NCI-H1436 (cell line): ENCODE results near the gene TCTN1.
A peak's percentile ranks its signal among the peaks of the same experiment; 100 is the strongest.

Source experiments
- DNase-seq: peaks from one replicate; lab custom pipeline; 2025; lab: John Stamatoyannopoulos, UW

TCTN1 gene

DNA sequence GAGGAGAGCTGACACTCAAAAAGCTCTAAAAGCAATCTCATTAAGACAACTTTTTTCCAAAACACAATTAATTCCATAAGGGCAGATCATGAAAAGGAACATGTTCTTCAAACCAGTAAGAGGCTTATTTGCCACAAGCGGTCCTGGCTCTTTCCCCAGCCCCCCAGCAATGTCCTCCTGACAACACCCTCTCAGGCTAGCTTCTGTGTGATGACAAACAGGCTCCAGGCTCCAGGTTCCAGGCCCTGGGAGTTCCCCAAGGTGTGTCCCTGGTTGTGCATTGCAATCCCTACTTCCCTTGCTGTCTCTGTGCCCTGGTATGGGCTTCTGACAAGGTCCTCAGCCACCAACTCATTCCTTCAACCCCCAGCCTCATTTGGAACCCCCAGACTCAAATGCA lies 66.1 kb downstream of the TCTN1 start:
- DNase-seq = no peak

DNA sequence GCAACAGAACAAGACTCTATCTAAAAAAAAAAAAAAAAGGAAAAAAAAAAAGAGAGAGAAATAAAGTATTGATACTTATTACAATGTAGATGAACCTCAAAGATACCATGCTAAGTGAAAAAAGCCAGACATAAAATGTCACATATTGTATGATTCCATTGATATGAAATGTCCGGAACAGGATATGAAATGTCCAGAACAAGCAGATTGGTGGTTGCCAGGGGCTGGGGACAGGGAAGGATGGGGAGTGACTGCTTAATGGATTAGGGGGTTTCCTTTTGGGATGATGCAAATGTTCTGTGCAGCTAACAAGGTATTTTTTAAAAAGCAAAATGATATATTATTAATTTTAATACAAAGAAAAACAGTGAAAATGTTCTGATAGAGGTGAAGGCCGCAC lies 70.0 kb downstream of the TCTN1 start:
- no peak for DNase-seq

DNA sequence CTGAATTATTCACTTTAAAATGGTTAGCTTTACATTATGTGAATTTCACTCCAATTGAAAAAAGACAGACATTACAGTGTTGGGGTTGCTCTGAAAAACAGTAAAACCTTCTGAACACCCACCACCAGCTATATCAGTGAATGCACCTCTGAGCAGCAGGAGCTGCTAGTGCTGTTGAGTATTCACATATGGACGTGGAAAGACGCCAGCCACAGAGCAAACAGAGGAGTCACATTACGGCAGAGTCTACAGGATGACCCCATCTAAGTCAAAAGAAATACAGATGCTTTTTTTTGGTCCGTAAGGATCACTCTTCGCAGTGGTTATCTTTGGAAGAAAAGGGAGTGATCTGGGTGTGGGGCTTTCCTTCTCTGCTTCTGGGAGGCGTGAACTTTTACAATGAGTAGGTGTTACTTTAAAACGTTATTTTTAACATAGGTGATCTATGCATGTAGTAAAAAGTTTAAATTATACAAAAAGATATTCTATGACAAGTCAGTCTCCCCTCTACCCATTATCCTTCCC lies 70.4 kb downstream of the TCTN1 start:
- no peak for DNase-seq

DNA sequence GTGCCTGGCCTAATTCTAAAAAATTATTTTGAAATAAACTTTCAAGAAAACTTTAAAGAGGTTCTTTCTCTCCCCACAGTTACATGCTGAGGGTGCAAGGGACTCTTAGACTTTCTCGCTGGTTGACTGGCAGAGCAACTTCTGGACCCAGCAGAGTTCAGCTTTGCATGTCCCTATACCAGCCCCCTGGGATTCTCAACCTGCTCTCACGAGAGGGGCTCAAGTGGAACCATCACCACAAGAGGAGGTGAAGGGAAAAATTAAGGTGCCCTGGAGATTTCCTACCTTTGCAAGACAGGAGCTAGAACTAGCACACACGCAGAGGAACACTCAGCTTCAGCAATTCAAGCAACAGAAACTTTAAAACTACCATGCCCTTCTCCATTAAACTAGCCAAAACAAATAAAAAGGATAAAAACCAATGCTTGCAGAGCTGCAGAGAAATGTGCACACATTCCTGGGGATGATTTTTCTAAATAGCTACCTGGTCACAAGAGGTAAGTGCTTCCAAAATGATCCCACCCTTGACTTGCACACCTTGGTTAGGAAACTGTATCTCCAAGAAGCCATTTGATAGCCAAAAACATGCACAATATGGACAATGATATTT lies 72.5 kb downstream of the TCTN1 start:
- no peak for DNase-seq

DNA sequence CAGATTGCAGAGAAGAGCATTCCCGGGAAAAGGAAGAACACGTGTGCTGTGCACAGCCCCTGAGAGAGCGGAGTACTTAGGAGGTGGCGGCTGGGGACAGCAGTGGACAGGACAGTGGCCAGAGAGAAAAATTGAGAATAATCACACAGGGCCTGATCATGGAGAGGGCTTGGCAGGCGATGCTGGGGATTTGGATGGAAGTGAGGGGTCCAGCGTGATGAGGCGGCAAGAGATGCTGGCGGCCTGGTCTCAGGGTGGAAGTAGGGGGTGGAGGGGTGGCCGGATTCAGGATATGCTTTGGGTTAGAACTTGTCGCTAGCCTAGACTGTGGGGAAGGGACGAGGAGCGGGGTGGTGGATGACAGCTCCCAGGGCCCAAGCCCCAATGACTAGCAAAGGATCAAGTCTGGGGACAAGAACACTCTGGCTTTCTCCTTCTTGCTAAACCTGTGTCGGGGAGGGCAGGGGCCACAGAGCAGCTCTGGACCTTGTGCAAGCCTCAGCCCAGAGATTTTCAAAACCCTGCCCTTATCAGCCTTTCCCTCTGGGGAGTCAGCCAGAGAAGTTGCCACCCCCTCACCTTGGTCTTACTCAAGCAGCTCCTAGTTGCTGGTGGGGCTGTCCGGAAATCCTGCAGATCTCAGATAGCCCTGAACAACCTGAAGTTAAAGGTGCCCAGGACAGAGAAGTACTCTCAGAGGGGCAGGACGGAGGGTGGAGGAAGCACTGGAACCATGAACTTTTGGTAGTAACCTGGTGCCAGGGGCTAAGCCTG lies 73.7 kb downstream of the TCTN1 start:
- DNase-seq = no peak

DNA sequence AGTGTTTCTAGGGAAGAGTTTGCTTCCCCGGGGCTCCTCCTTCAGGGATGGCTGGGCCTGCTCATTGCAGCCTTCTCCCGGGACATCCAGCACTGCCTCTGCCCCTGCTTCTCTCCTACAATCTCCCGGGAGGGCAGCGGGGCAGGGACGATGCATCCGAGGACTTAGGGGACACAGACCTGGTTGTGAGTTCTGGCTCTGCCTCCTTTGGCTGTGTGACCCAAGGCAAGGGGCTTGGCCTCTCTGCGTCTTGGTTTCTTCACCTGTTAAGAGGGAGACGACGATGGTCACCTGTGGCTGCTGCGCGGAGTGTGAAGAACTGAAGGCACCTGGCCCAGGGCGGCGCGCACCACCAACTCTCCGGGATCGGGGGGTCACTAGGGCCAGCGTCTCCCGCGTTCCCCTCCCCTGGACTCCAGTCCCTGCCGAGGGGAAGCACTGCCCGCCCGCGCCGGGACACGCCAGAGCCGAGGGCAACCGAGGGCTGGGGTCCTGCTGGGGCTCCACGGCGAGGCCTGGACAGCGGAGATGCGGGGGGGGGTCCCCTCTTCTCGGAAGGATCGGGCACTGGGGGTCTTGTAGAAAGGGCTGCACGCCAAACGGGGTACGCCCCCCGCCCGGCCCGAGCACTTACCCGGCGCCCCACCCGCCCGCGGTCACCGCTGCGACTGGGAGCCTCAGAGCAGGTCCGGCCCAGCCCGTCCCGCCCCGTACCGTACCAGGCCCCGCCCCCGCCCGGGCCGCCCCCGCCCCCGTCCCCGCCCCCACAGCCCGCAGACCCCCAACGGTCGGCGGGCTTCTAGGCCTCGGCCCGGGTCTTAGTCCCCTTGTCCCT lies 74.7 kb downstream of the TCTN1 start, which contains the start of gene HVCN1:
Gene HVCN1 (minus strand): TSS at position 670 of the 835 bp plus-strand sequence. CDS start 5,870 bp downstream, outside the sequence.
- no peak for DNase-seq

DNA sequence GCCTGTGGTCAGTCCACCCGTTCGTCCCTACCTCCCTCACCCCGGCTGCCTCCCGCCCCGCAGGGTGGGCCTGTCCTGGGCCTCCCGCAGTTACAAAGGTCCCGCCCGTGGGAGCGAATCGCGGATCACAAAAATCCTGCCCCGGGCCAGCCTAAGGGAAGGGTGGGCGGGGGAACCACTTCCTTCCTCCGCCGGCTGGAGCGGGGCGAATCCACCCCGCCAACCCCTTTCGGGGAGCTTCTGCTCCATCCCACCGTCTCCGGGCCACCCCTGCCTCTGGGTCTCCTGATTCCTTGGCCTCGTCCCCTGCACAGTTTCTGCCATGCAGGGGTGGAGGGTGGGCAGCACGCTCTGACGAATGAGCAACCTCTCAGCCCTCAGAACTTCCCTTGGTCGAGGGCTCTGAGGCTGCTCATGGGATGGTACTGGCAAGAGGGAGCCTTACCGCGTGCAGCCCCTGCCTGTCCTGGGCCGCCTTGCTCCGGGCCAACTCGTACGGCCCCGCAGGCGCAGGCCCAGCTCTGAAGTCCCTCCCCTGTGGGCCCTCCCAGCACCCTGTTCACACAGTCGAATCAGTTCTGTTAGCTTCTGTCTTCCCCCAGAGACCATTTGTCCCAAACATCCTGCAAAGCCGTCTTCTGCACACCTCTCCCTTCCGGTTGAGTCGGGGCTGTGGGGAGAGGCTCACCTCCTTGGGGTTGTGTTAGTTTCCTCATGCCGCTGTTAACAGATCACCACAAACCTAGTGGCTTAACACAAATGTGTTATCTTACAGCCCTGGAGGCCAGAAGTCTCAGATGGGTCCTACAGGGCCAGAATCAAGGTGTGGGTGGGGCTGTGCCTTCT lies 75.6 kb downstream of the TCTN1 start:
- no peak for DNase-seq

DNA sequence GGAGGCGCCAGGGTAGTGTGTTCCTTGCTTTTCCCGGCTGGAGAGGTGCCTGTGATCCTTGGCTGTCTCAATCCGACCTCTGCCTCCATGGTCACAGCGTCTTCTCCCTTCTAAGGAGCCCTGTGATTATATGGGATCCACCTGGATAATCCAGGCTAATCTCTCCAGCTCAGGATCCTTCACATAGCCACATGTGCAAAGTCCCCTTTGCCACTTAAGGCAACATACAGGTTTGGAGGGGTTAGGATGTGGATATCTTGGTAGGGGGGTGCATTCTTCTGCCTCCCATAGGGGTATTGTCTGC lies 76.2 kb downstream of the TCTN1 start:
- no peak for DNase-seq

DNA sequence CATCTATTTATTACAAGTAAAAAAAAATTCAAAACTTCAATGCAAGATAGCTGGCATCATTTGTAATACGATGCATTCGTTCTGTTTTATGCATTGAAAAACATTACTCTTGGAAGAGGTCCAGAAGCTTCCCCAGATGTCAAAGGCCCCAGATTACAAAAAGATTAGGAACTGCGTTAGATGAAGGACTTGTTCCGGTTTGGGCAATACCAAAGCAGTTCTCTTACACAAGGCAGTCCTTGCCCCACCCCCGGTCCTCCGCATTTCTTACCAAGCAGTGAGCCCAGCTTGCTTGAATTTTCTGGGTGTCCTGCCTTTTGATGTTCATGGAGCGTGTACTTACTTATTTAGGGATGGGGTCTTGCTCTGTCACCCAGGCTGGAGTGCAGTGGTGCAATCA lies 79.8 kb downstream of the TCTN1 start:
- DNase-seq = no peak

DNA sequence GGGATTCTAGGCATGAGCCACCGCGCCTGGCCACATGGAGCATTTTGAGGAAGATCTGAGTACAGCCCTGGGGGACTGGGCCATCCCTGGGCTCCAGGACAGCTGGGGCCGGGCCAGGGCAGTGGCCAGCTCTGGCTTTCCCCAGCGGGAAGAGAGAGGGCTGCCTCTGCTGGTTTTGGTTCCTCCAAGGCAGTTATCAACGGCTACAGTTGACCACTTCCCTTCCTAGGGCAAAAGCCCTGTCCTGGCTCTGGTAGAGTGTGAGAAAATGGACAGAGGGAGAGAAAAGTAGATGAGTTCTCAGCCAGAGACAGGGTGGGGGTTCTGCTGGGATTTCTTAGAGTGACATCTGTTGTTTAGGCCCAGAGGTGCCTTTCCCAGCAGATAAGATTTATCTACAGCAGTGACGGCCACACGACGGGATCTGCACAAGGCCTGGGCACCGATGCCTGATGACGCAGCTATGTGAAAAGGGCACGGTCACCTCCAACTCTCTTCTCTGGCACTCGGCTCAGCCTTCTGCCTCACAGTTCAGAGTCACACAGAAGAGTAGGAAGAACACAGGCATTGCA lies 80.5 kb downstream of the TCTN1 start:
- DNase-seq = no peak

DNA sequence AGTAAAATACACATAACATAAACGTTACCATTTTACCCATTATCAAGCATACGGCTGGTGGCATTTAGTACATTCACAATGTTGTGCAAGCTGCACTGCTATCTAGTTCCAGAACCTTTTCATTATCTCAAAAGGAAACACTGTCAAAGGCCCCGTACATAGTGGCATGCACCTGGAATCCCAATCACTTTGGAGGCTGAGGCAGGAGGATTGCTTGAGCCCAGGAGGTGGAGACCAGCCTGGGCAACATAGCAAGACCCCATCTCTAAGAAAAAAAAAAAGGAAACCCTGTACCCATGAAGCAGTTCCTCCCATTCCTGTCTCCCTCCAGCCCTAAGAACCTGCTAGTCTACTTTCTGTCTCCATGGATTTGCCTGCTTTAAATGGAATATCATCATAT lies 82.4 kb downstream of the TCTN1 start:
- DNase-seq = no peak

DNA sequence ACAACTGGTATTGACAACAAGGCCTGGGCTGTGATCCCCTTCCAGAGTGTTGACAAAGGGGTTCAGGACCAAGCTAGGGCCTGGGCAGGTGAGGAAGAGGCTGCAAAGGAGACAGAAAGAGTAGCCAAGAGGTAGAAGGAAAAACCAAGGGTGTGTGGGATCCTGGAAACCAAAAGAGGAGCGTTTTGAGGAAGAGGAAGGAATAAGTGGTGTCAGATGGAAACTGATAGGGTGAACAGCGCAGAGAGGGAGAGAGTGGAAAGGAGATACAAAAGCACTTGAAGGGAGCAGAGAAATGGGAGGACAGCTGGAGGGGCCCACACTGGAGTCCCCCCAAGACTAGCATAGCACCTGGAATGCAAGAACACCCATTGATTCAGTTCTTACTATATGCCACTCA lies 83.3 kb downstream of the TCTN1 start:
- no peak for DNase-seq

DNA sequence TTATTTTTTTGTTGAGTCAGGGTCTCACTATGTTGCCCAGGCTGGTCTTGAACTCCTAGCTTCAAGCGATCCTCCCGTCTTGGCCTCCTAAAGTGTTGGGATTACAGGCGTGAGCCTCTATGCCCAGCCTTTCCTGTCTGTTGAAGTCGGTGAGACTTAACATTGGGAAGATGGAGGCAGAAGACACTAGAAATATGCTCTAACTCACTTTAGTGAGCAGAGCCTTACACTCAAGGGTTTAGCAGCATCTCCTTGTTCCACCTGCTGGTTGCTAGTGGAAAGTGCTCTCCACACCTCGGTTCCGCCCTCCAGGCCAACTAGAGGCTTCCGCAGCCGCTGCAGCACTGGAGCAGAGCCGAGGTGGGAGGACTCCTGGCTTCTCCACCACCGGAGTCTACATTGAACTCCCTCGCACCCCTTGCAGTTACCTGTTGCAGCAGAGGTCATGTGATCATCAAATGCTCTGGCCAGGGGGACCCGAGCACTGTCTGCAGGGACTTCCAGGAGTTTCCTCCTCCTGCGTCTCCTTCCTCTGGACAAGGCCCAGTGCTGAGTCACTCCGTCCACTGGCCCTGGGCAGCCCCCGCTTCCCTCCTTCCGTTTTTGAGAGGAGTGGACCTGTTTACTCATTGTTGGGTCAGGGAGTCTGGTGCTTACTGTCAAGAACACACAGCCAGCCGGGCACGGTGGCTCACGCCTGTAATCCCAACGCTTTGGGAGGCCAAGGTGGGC lies 84.4 kb downstream of the TCTN1 start:
- peak; percentile 66 for DNase-seq
